ENCODE measurements around the gene SOX12.

SOX12 gene

GRCh38 chr20:324177-325044, 941 bp upstream of the SOX12 start:
- DNase-seq (ENCODE audit: low read depth in 2 of 2), result peak; percentile 79 to 87
- TF ChIP-seq CTCF (IDR thresholded peaks at IDR 0.05; ENCODE audit: low read depth, low read length), result peak; percentile 43
- H3K4me3 ChIP-seq (replicated peaks in 1 of 2; ENCODE audit: low read depth in 2 of 2, low read length in 2 of 2), result peak overlapping the region; percentile 72 to 77

- H3K4me3 ChIP-seq (replicated peaks in 1 of 2; ENCODE audit: low read depth in 2 of 2, low read length in 2 of 2), result peak overlapping the region; percentile 72 to 91
- peak; percentile 58 to 72 for DNase-seq (ENCODE audit: low read depth in 2 of 2)
- no peak for TF ChIP-seq CTCF (IDR thresholded peaks at IDR 0.05; ENCODE audit: low read depth, low read length)
Observed at GRCh38 chr20:325889-326644, 715 bp downstream of the SOX12 start.

- peak; percentile 14 to 24 for DNase-seq (ENCODE audit: low read depth in 2 of 2)
- TF ChIP-seq CTCF (IDR thresholded peaks at IDR 0.05; ENCODE audit: low read depth, low read length), result no peak
- peak overlapping the region; percentile 72 to 91 for H3K4me3 ChIP-seq (replicated peaks in 1 of 2; ENCODE audit: low read depth in 2 of 2, low read length in 2 of 2)
Observed at GRCh38 chr20:326645-327185, 1.4 kb downstream of the SOX12 start.

- TF ChIP-seq CTCF (IDR thresholded peaks at IDR 0.05; ENCODE audit: low read depth, low read length), result no peak
- DNase-seq (ENCODE audit: low read depth in 2 of 2), result peak; percentile 78 to 96
- peak overlapping the region; percentile 72 to 91 for H3K4me3 ChIP-seq (replicated peaks in 1 of 2; ENCODE audit: low read depth in 2 of 2, low read length in 2 of 2)
Observed at GRCh38 chr20:327186-328026, 2.1 kb downstream of the SOX12 start.

GRCh38 chr20:328027-328974, 2.9 kb downstream of the SOX12 start:
- DNase-seq (ENCODE audit: low read depth in 2 of 2), result peak; percentile 4 to 21
- peak overlapping the region; percentile 72 to 91 for H3K4me3 ChIP-seq (replicated peaks in 1 of 2; ENCODE audit: low read depth in 2 of 2, low read length in 2 of 2)
- no peak for TF ChIP-seq CTCF (IDR thresholded peaks at IDR 0.05; ENCODE audit: low read depth, low read length)

Measured in cardiac fibroblast (primary cell).